HG02571 (cell line): ENCODE results near the gene PTPN3.
"Not testable (repeated sequence)": the region's sequence is repeated elsewhere in the genome, so short reads cannot be mapped to it uniquely, and the experiment has no call there.

Source experiments
- ATAC-seq: cut with Tn5 transposase; IDR thresholded peaks from one replicate; pipeline ENCODE4 v1.9.1; 2021; ENCODE audit warnings: mild to moderate bottlenecking, moderate library complexity; ENCODE audit not compliant: unreplicated experiment

PTPN3 gene

GRCh38 chr9:109403766-109404320, 94.3 kb downstream of the PTPN3 start:
- no peak for ATAC-seq

- ATAC-seq: no peak
Measured at GRCh38 chr9:109403116-109403515, 95.0 kb downstream of the PTPN3 start.

GRCh38 chr9:109401990-109402318, 96.2 kb downstream of the PTPN3 start:
- no peak for ATAC-seq

- ATAC-seq: peak; percentile 34
Measured at GRCh38 chr9:109401169-109401989, 96.7 kb downstream of the PTPN3 start.

GRCh38 chr9:109399258-109399767, 98.8 kb downstream of the PTPN3 start:
- ATAC-seq: peak; percentile 82

GRCh38 chr9:109391176-109391575, 106.9 kb downstream of the PTPN3 start:
- ATAC-seq: no peak

- ATAC-seq: no peak
Measured at GRCh38 chr9:109387856-109388255, 110.3 kb downstream of the PTPN3 start.

- no peak for ATAC-seq
Measured at GRCh38 chr9:109387206-109387605, 110.9 kb downstream of the PTPN3 start.

GRCh38 chr9:109385499-109385898, 112.6 kb downstream of the PTPN3 start:
- ATAC-seq: no peak

- ATAC-seq: no peak
Measured at GRCh38 chr9:109383947-109384346, 114.2 kb downstream of the PTPN3 start.

- no peak for ATAC-seq
Measured at GRCh38 chr9:109383356-109383755, 114.8 kb downstream of the PTPN3 start.

GRCh38 chr9:109382585-109382984, 115.5 kb downstream of the PTPN3 start:
- ATAC-seq: no peak

- ATAC-seq: no peak
Measured at GRCh38 chr9:109382182-109382581, 115.9 kb downstream of the PTPN3 start.

GRCh38 chr9:109381011-109381729, 116.9 kb downstream of the PTPN3 start:
- ATAC-seq: no peak

GRCh38 chr9:109379513-109379912, 118.6 kb downstream of the PTPN3 start:
- ATAC-seq: no peak

GRCh38 chr9:109378316-109378715, 119.8 kb downstream of the PTPN3 start:
- no peak for ATAC-seq

- ATAC-seq: no peak
Measured at GRCh38 chr9:109372246-109372645, 125.9 kb downstream of the PTPN3 start.

GRCh38 chr9:109371374-109371773, 126.7 kb downstream of the PTPN3 start:
- ATAC-seq: no peak

GRCh38 chr9:109369285-109369684, 128.8 kb downstream of the PTPN3 start:
- peak; percentile 81 for ATAC-seq

GRCh38 chr9:109360771-109361170, 137.3 kb downstream of the PTPN3 start:
- no peak for ATAC-seq

GRCh38 chr9:109358968-109359603, 139.0 kb downstream of the PTPN3 start:
- ATAC-seq: not testable (repeated sequence)
